B cell (primary cell): ENCODE results near the gene EXOC7. TPM values are rescaled to one million over a fixed set of nuclear protein-coding genes. Genes with fewer than 3 reads are reported as not detected.

Source experiments
- ATAC-seq: fragments of 200-7000 bp; cut with Tn5 transposase; one replicate; pipeline ENCODE4 v1.10.0; 2021; ENCODE audit warnings: low read depth, mild to moderate bottlenecking, moderate number of reproducible peaks, moderate library complexity
- CTCF ChIA-PET: fragments of 350-600 bp; sonication (Branson Sonifier 250); formaldehyde crosslinking; loops from one replicate; lab custom pipeline; 2021; ENCODE audit warnings: antibody characterized with exemption, inconsistent platforms; lab: Charles Lee
- POLR2A ChIA-PET: fragments of 350-600 bp; sonication (Branson Sonifier 250); formaldehyde crosslinking; loops from one replicate; lab custom pipeline; 2021; ENCODE audit warnings: antibody characterized with exemption; lab: Charles Lee
- DNase-seq: peaks from one replicate; pipeline ENCODE4 v3.0.0; 2013
- H2AFZ ChIP-seq: 2 replicates; pipeline ENCODE4 v1.6.1; 2012; ENCODE audit warnings: mild to moderate bottlenecking, low read depth, low read length; ENCODE audit not compliant: insufficient read depth, poor library complexity, severe bottlenecking
- H3K27ac ChIP-seq, 2 donors: 1 replicate in 1 of 2; 2 replicates in 1 of 2; pipeline ENCODE4 v1.5.1; 2012 to 2013; ENCODE audit warnings: low read length in 2 of 2, mild to moderate bottlenecking in 2 of 2, moderate library complexity in 1 of 2
- H3K27me3 ChIP-seq, 4 experiments: fragments of 200-600 bp in 1 of 4; sonication (generic) in 1 of 4; replicated peaks in 1 of 4; 1 replicate in 2 of 4; 2 replicates in 2 of 4; pipeline versions ENCODE4 v1.6.1 to v1.7.0; 2013 to 2016; ENCODE audit warnings: low read length in 3 of 4, mild to moderate bottlenecking in 2 of 4, mixed read lengths in 1 of 4, moderate library complexity in 1 of 4; ENCODE audit not compliant: insufficient read depth in 4 of 4, control insufficient read depth in 3 of 4; ENCODE audit errors: control extremely low read depth in 1 of 4
- H3K36me3 ChIP-seq, 2 experiments: replicated peaks in 1 of 2; 1 replicate in 1 of 2; 2 replicates in 1 of 2; pipeline versions ENCODE4 v1.6.1 to v1.7.1; 2013; ENCODE audit warnings: low read length in 1 of 2; ENCODE audit not compliant: insufficient read depth in 2 of 2, control insufficient read depth in 1 of 2; ENCODE audit errors: control extremely low read depth in 1 of 2, extremely low read depth in 1 of 2
- H3K4me1 ChIP-seq, 2 donors: fragments of 200-600 bp in 1 of 2; sonication (generic) in 1 of 2; 1 replicate in 1 of 2; 2 replicates in 1 of 2; pipeline versions ENCODE4 v1.5.1 to v1.6.1; 2013 to 2017; ENCODE audit warnings: low read length in 2 of 2; ENCODE audit not compliant: control insufficient read depth in 2 of 2, insufficient read depth in 2 of 2
- H3K4me2 ChIP-seq: replicated peaks from 2 replicates; pipeline ENCODE3; 2012; ENCODE audit warnings: mild to moderate bottlenecking, low read depth, low read length; ENCODE audit not compliant: poor library complexity, severe bottlenecking
- H3K4me3 ChIP-seq, 5 experiments: fragments of 200-600 bp in 1 of 5; sonication (generic) in 1 of 5; 1 replicate in 3 of 5; 2 replicates in 2 of 5; pipeline versions ENCODE4 v1.5.1 to v1.7.0; 2011 to 2016; ENCODE audit warnings: low read length in 4 of 5, mild to moderate bottlenecking in 4 of 5, low read depth in 2 of 5, control low read depth in 1 of 5, moderate library complexity in 1 of 5; ENCODE audit not compliant: insufficient read depth in 1 of 5; ENCODE audit errors: control extremely low read depth in 1 of 5, extremely low read depth in 1 of 5
- H3K79me2 ChIP-seq: fragments of 200-600 bp; sonication (generic); one replicate; pipeline ENCODE4 v1.6.0; 2016; ENCODE audit warnings: low read length; ENCODE audit not compliant: control insufficient read depth, insufficient read depth
- H3K9ac ChIP-seq: fragments of 200-600 bp; sonication (generic); 2 replicates; pipeline ENCODE4 v1.6.1; 2017; ENCODE audit warnings: mild to moderate bottlenecking, low read length, moderate library complexity
- H3K9me3 ChIP-seq, 3 donors: one replicate each; pipeline versions ENCODE4 v1.6.1 to v1.7.1; 2013; ENCODE audit warnings: low read length in 2 of 3; ENCODE audit not compliant: control insufficient read depth in 2 of 3, insufficient read depth in 1 of 3; ENCODE audit errors: control extremely low read depth in 1 of 3
- H4K20me1 ChIP-seq: 2 replicates; pipeline ENCODE4 v1.6.0; 2012; ENCODE audit warnings: mild to moderate bottlenecking, low read length; ENCODE audit not compliant: insufficient read depth, control insufficient read depth, poor library complexity, severe bottlenecking
- H3K27ac Mint-ChIP-seq: one replicate; pipeline ENCODE4 v1.8.0; 2021; ENCODE audit warnings: mixed read lengths
- H3K27me3 Mint-ChIP-seq: one replicate; pipeline ENCODE4 v1.8.0; 2021; ENCODE audit warnings: mixed read lengths
- H3K4me1 Mint-ChIP-seq: one replicate; pipeline ENCODE4 v1.8.0; 2021; ENCODE audit warnings: mixed read lengths
- H3K4me3 Mint-ChIP-seq: one replicate; pipeline ENCODE4 v1.8.0; 2021; ENCODE audit warnings: mixed read lengths
- H3K9me3 Mint-ChIP-seq: one replicate; pipeline ENCODE4 v1.8.0; 2022; ENCODE audit warnings: mixed read lengths; ENCODE audit not compliant: insufficient read depth
- EZH2 ChIP-seq: IDR thresholded peaks from 2 replicates; pipeline ENCODE4 v1.6.1; 2012; ENCODE audit warnings: borderline replicate concordance, low read depth, mild to moderate bottlenecking, moderate library complexity, low read length; ENCODE audit not compliant: insufficient read depth, poor library complexity, severe bottlenecking
- WGBS: methylation state at CpG from one replicate; pipeline ENCODE4 v1.1.5; 2013; ENCODE audit warnings: missing lambda C conversion rate; ENCODE audit not compliant: insufficient coverage; 5-methylcytosine and 5-hydroxymethylcytosine counted together
- intact Hi-C: fragments of 100-400 bp; cut with micrococcal nuclease; formaldehyde crosslinking; loops from one replicate; pipeline ENCODE4 v1.10.0; 2022
- polyA plus RNA-seq: library from polyadenylated mRNA; depleted of rRNA; stranded (reverse); fragments of >200 nt; gene quantifications from 2 replicates; pipeline ENCODE4 v1.2.3, GENCODE V29; 2012
- total RNA-seq, 2 donors: library from RNA; stranded (reverse); fragments of 120-200 nt in 1 of 2; gene quantifications; 1 replicate in 1 of 2; 2 replicates in 1 of 2; pipeline versions ENCODE4 v1.2.3 to v1.2.4, GENCODE V29; 2013 to 2022
- TF ChIP-seq, protein P1 (sequence below): fragments of 200-600 bp; IDR thresholded peaks from one replicate; pipeline ENCODE4 v1.8.0; 2022; ENCODE audit warnings: antibody characterized with exemption, mild to moderate bottlenecking

The EXOC7 gene
- total and polyA plus RNA-seq, 2 donors (not counting 1 experiment from before 2014, with no cell fraction given), result 105 to 194 TPM

- H3K27ac Mint-ChIP-seq, result no peak overlapping the region
- DNase-seq, result no peak
- intact Hi-C loops, result no loop called here
- H3K27me3 ChIP-seq, result peaks cover 0 to 15% (median 0%) of the 10 kb centered on the region in 4 experiments
- H3K9me3 ChIP-seq, result no peaks in the 10 kb centered on the region
- no peak overlapping the region for H3K4me2 ChIP-seq
- H3K4me3 Mint-ChIP-seq, result no peak overlapping the region
- H3K27me3 Mint-ChIP-seq, result peaks cover 19% of the 10 kb centered on the region
- H3K27ac ChIP-seq, result no peak overlapping the region
- no peaks in the 10 kb centered on the region for H3K4me1 ChIP-seq
- H2AFZ ChIP-seq, result no peak overlapping the region
- H3K4me1 Mint-ChIP-seq, result peaks cover 2% of the 10 kb centered on the region
- no peaks in the 10 kb centered on the region for H3K36me3 ChIP-seq
- no peaks in the 10 kb centered on the region for H4K20me1 ChIP-seq
- CTCF ChIA-PET, result interaction anchor here (0.6 to 2.4 kb wide), 4 partner anchors 9 to 156 kb away, joined by 3 to 10 read pairs (median 4); partner anchors contain the start of gene FOXJ1
- H3K4me3 ChIP-seq, result no peak overlapping the region
- no peaks in the 10 kb centered on the region for H3K79me2 ChIP-seq
- 87% methylated on average over 16 of the region's 21 CpGs for WGBS
- POLR2A ChIA-PET, result no interaction called here
- H3K9me3 Mint-ChIP-seq, result no peaks in the 10 kb centered on the region
- no peak for ATAC-seq
- no peak overlapping the region for H3K9ac ChIP-seq
- TF ChIP-seq, protein P1, sequence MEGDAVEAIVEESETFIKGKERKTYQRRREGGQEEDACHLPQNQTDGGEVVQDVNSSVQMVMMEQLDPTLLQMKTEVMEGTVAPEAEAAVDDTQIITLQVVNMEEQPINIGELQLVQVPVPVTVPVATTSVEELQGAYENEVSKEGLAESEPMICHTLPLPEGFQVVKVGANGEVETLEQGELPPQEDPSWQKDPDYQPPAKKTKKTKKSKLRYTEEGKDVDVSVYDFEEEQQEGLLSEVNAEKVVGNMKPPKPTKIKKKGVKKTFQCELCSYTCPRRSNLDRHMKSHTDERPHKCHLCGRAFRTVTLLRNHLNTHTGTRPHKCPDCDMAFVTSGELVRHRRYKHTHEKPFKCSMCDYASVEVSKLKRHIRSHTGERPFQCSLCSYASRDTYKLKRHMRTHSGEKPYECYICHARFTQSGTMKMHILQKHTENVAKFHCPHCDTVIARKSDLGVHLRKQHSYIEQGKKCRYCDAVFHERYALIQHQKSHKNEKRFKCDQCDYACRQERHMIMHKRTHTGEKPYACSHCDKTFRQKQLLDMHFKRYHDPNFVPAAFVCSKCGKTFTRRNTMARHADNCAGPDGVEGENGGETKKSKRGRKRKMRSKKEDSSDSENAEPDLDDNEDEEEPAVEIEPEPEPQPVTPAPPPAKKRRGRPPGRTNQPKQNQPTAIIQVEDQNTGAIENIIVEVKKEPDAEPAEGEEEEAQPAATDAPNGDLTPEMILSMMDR, result no peak
- TF ChIP-seq EZH2, result no peak
These were observed 29.2 kb upstream of the EXOC7 start for GRCh38 chr17:76132574-76133338.
